ENCODE results near the gene GALR3.

GRCh38 chr22:37804881-37805809, 18.0 kb upstream of the GALR3 start:
- TF ChIP-seq TAF1 (IDR thresholded peaks at IDR 0.05; ENCODE audit: low read depth) (peak; percentile 85; the same call in 1 of the 2 replicates), NFIC (IDR thresholded peaks at IDR 0.05) (no peak), CEBPB (IDR thresholded peaks at IDR 0.05) (no peak; the same call in 1 of the 2 replicates), RAD21 (IDR thresholded peaks at IDR 0.05; ENCODE audit: low read depth) (no peak), EGR1 (IDR thresholded peaks at IDR 0.05) (no peak), FOXM1 (IDR thresholded peaks at IDR 0.05; ENCODE audit: borderline replicate concordance, low read depth) (no peak), EP300 (IDR thresholded peaks at IDR 0.05; ENCODE audit: borderline replicate concordance) (peak; percentile 80), YY1 (IDR thresholded peaks at IDR 0.05; ENCODE audit: low read depth) (peak; percentile 84), ZBTB7A (IDR thresholded peaks at IDR 0.05; ENCODE audit: low read depth) (no peak), MAX (IDR thresholded peaks at IDR 0.05) (peak; percentile 75), REST (IDR thresholded peaks at IDR 0.05; ENCODE audit: low read depth) (no peak), CREB1 (IDR thresholded peaks at IDR 0.05; ENCODE audit: low read depth) (no peak), TCF12 (IDR thresholded peaks at IDR 0.05; ENCODE audit: low read depth) (peak; percentile 68)
